NB4 (cell line): ENCODE measurements around the gene GALNT10.

Experiments used
- DNase-seq: peaks from one replicate; pipeline ENCODE4 v3.0.0; 2010; ENCODE audit warnings: low read depth
- H3K4me3 ChIP-seq: one replicate; pipeline ENCODE4 v1.5.1; 2011; ENCODE audit warnings: mild to moderate bottlenecking, low read depth, low read length, moderate library complexity
- MAX ChIP-seq: IDR thresholded peaks from 2 replicates; pipeline ENCODE4 v1.6.1; 2011; ENCODE audit warnings: low read depth, low read length
- MYC ChIP-seq: IDR thresholded peaks from 2 replicates; pipeline ENCODE4 v1.6.1; 2011; ENCODE audit warnings: low read depth, low read length
- POLR2A ChIP-seq: IDR thresholded peaks from 2 replicates; pipeline ENCODE4 v1.6.1; 2011; ENCODE audit warnings: mild to moderate bottlenecking; ENCODE audit not compliant: insufficient read length; ENCODE audit errors: extremely low read depth
- TF ChIP-seq, protein P1 (sequence below): IDR thresholded peaks from one replicate; pipeline ENCODE4 v1.5.1; 2012; ENCODE audit warnings: low read depth, low read length

GALNT10 gene

GRCh38 chr5:154303133-154303532 lies 112.6 kb downstream of the GALNT10 start:
- no peak for DNase-seq
- no peak for TF ChIP-seq MAX
- TF ChIP-seq, protein P1, sequence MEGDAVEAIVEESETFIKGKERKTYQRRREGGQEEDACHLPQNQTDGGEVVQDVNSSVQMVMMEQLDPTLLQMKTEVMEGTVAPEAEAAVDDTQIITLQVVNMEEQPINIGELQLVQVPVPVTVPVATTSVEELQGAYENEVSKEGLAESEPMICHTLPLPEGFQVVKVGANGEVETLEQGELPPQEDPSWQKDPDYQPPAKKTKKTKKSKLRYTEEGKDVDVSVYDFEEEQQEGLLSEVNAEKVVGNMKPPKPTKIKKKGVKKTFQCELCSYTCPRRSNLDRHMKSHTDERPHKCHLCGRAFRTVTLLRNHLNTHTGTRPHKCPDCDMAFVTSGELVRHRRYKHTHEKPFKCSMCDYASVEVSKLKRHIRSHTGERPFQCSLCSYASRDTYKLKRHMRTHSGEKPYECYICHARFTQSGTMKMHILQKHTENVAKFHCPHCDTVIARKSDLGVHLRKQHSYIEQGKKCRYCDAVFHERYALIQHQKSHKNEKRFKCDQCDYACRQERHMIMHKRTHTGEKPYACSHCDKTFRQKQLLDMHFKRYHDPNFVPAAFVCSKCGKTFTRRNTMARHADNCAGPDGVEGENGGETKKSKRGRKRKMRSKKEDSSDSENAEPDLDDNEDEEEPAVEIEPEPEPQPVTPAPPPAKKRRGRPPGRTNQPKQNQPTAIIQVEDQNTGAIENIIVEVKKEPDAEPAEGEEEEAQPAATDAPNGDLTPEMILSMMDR: no peak
- no peak for TF ChIP-seq MYC
- no peak for TF ChIP-seq POLR2A
- no peak overlapping the region for H3K4me3 ChIP-seq

DNA sequence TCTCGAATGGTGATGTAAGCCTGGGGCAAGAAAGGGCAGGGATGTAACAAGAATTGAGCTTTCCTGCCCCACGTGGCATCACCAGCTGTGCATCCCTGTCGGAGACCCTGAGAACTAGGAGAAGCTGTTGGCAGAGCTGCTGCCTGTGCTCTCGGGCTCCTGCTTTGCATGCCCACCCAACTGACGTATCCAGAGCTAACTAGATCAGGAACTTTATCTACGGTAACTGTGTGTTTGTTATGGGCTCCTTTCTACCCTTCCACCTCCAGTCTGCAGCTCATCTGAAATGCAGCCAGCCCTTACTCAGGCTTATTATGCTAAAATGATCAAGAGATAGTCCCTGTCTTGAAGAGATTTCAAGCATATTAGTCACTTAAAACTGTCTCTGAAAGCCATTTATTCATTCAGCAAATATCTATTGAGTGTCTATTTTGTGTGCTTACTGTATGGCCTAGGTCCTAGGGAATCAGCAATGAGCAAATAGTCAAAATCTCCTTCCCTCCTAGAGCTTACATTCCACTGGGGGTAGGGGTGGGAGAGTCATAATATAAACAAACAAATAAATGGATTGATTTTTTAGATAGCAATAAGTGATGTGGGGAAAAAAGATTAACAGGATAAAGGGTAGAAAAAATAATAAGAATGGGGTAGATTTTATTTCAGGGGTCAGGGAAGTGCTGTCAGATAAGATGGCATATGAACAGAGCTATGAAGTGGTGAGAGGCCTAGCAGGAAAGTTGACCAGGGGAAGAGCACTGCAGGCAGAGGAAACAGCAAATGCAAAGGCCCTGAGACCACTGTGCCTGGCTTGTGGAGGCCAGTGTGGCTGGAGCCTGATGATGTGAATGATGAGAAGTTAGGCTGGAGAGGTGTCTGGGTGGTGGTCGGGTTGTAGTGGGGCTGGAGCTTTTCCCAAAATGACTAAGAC lies 118.2 kb downstream of the GALNT10 start:
- H3K4me3 ChIP-seq: no peak overlapping the region
- TF ChIP-seq POLR2A (no peak), MAX (no peak)
- TF ChIP-seq, protein P1: no peak
- no peak for DNase-seq

GRCh38 chr5:154309371-154309745 lies 118.8 kb downstream of the GALNT10 start:
- no peak for TF ChIP-seq POLR2A
- no peak for TF ChIP-seq MYC
- TF ChIP-seq, protein P1: no peak
- TF ChIP-seq MAX: no peak
- no peak for DNase-seq
- H3K4me3 ChIP-seq: no peak overlapping the region

DNA sequence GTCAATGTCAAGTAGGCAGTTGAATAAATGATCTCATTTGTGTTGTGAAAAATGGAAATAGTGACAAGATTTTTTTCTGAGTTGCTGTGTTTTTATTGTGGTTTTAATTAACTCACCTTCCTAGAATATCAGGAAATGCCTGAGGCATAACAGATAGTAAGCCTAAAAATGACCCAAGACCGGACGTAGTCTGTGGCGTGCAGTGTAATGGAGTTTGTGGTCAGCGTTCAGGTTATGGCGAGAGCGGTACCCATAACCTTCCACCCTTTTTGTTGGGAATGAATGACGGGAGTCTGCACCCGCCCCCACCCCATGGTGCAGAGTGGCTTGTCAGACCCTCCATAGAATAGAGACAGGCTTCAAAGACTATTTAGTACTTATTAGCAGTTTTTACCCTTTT lies 119.3 kb downstream of the GALNT10 start:
- TF ChIP-seq POLR2A: no peak
- TF ChIP-seq MAX: no peak
- TF ChIP-seq, protein P1: no peak
- no peak for TF ChIP-seq MYC
- no peak overlapping the region for H3K4me3 ChIP-seq
- no peak for DNase-seq

DNA sequence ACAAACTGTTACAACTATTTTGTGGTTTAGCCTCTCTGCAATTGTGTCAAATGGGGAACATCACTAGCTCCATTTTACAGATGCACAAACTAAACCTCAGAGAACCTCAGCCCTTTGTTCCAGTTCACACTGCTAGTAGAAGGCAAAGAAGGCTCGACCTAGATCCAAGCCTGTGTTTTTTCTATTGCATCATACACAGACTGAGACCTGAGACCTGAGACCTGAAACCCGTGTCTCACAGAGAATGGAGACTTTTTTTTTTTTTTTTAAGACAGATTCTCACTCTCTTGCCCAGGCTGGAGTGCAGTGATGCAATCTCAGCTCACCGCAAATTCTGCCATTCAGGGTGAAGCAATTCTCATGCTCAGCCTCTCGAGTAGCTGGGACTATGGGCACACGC lies 120.8 kb downstream of the GALNT10 start:
- H3K4me3 ChIP-seq: no peak overlapping the region
- peak; percentile 43 for DNase-seq
- TF ChIP-seq, protein P1: no peak
- TF ChIP-seq MYC (no peak), MAX (no peak), POLR2A (no peak)
